IMR-90 (cell line): Measurements from ENCODE around the gene NANOS1. TPM values are rescaled to one million over a fixed set of nuclear protein-coding genes. Genes with fewer than 3 reads are reported as not detected.

Source experiments
- ATAC-seq: fragments of 200-7000 bp; cut with Tn5 transposase; 2 replicates; pipeline ENCODE4 v1.9.1; 2020; ENCODE audit warnings: low read depth, mild to moderate bottlenecking, moderate library complexity
- BruUV-seq: library from RNA; stranded (reverse); fragments of 400-500 nt; replicated peaks from 2 replicates; lab custom pipeline; 2021; lab: Mats Ljungman, UMichigan
- CTCF ChIA-PET: fragments of 300-600 bp; formaldehyde crosslinking; extraction: SDS; loops from one replicate; lab custom pipeline; 2021; ENCODE audit warnings: antibody characterized with exemption; lab: Yijun Ruan, JAX
- POLR2A ChIA-PET: fragments of 300-600 bp; sonication (Branson Sonifier 250); formaldehyde crosslinking; loops from one replicate; lab custom pipeline; 2022; ENCODE audit warnings: antibody characterized with exemption; ENCODE audit not compliant: unreplicated experiment; lab: Charles Lee
- DNase-seq: peaks from one replicate; pipeline ENCODE4 v3.0.0; 2013
- H2AFZ ChIP-seq: replicated peaks from 2 replicates; pipeline ENCODE3; 2013; ENCODE audit warnings: low read length, mild to moderate bottlenecking; ENCODE audit not compliant: poor library complexity
- H2AK5ac ChIP-seq: 2 replicates; pipeline ENCODE4 v1.6.1; 2013; ENCODE audit warnings: low read depth, low read length, inconsistent platforms
- H2AK9ac ChIP-seq: replicated peaks from 2 replicates; pipeline ENCODE3; 2013; ENCODE audit warnings: mild to moderate bottlenecking, low read depth, low read length, moderate library complexity; ENCODE audit not compliant: poor library complexity
- H2BK120ac ChIP-seq: 2 replicates; pipeline ENCODE4 v1.6.1; 2013; ENCODE audit warnings: low read depth, low read length, inconsistent platforms
- H2BK15ac ChIP-seq: 3 replicates; pipeline ENCODE4 v1.6.1; 2013; ENCODE audit warnings: low read depth, low read length, inconsistent platforms
- H2BK20ac ChIP-seq: 2 replicates; pipeline ENCODE4 v1.6.1; 2013; ENCODE audit warnings: low read depth, mild to moderate bottlenecking, inconsistent platforms, low read length, moderate library complexity
- H2BK5ac ChIP-seq: 2 replicates; pipeline ENCODE4 v1.6.1; 2013; ENCODE audit warnings: mild to moderate bottlenecking, low read depth, low read length, inconsistent platforms; ENCODE audit not compliant: poor library complexity, severe bottlenecking
- H3K14ac ChIP-seq: replicated peaks from 2 replicates; pipeline ENCODE4 v1.6.1; 2013; ENCODE audit warnings: low read depth, low read length, inconsistent platforms
- H3K18ac ChIP-seq: 2 replicates; pipeline ENCODE4 v1.6.1; 2013; ENCODE audit warnings: low read depth, low read length, control low read depth
- H3K23ac ChIP-seq: 2 replicates; pipeline ENCODE4 v1.6.1; 2013; ENCODE audit warnings: low read depth, low read length, inconsistent platforms
- H3K27ac ChIP-seq: 2 replicates; pipeline ENCODE4 v1.5.1; 2013; ENCODE audit warnings: mild to moderate bottlenecking, control low read depth, low read length; ENCODE audit not compliant: insufficient read depth
- H3K27me3 ChIP-seq: 2 replicates; pipeline ENCODE4 v1.6.1; 2013; ENCODE audit warnings: low read length; ENCODE audit not compliant: control insufficient read depth, insufficient read depth
- H3K36me3 ChIP-seq: 2 replicates; pipeline ENCODE4 v1.6.1; 2013; ENCODE audit warnings: low read length, mixed read lengths; ENCODE audit not compliant: control insufficient read depth, insufficient read depth
- H3K4ac ChIP-seq: 2 replicates; pipeline ENCODE4 v1.6.1; 2013; ENCODE audit warnings: low read depth, low read length, inconsistent platforms
- H3K4me1 ChIP-seq: 2 replicates; pipeline ENCODE4 v1.6.1; 2013; ENCODE audit warnings: low read length, mixed read lengths; ENCODE audit not compliant: control insufficient read depth, insufficient read depth
- H3K4me2 ChIP-seq: 2 replicates; pipeline ENCODE4 v1.6.1; 2013; ENCODE audit warnings: low read depth, mild to moderate bottlenecking, control low read depth, low read length, moderate library complexity
- H3K4me3 ChIP-seq: 2 replicates; pipeline ENCODE4 v1.5.1; 2013; ENCODE audit warnings: low read depth, mild to moderate bottlenecking, control low read depth, low read length, moderate library complexity; ENCODE audit not compliant: insufficient read depth
- H3K56ac ChIP-seq: 2 replicates; pipeline ENCODE4 v1.6.1; 2013; ENCODE audit warnings: low read length, inconsistent platforms; ENCODE audit not compliant: insufficient read depth; ENCODE audit errors: extremely low read depth
- H3K79me1 ChIP-seq, 2 experiments: 2 replicates each; pipeline ENCODE4 v1.6.1; 2013; ENCODE audit warnings: low read length in 2 of 2, inconsistent platforms in 1 of 2, low read depth in 1 of 2
- H3K9ac ChIP-seq: 2 replicates; pipeline ENCODE4 v1.6.1; 2013; ENCODE audit warnings: low read depth, low read length, control low read depth
- H3K9me1 ChIP-seq: 2 replicates; pipeline ENCODE4 v1.6.1; 2013; ENCODE audit warnings: low read length, inconsistent platforms; ENCODE audit not compliant: insufficient read depth
- H3K9me3 ChIP-seq: 2 replicates; pipeline ENCODE4 v1.6.1; 2013; ENCODE audit warnings: low read length; ENCODE audit not compliant: control insufficient read depth, insufficient read depth
- H4K20me1 ChIP-seq: 2 replicates; pipeline ENCODE4 v1.6.1; 2013; ENCODE audit warnings: low read length, inconsistent platforms; ENCODE audit not compliant: insufficient read depth
- H4K5ac ChIP-seq: 2 replicates; pipeline ENCODE4 v1.6.1; 2013; ENCODE audit warnings: mild to moderate bottlenecking, low read depth, low read length, control low read depth
- H4K8ac ChIP-seq, 2 experiments: 2 replicates each; pipeline ENCODE4 v1.6.1; 2013; ENCODE audit warnings: low read depth in 2 of 2, low read length in 2 of 2, control low read depth in 1 of 2, inconsistent platforms in 1 of 2
- H4K91ac ChIP-seq: 2 replicates; pipeline ENCODE4 v1.6.1; 2013; ENCODE audit warnings: low read depth, low read length, inconsistent platforms; ENCODE audit not compliant: insufficient read depth
- CEBPB ChIP-seq: IDR thresholded peaks from 2 replicates; pipeline ENCODE4 v1.6.1; 2012; ENCODE audit warnings: low read depth, low read length, improper control_type of control experiment
- CTCF ChIP-seq: conservative IDR thresholded peaks from 2 replicates; pipeline ENCODE4 v1.5.1; 2012; ENCODE audit warnings: mild to moderate bottlenecking, low read depth, low read length, improper control_type of control experiment
- WGBS, 2 experiments: methylation state at CpG; one replicate each; pipeline versions ENCODE4 v1.1.5 to v1.1.7; 2013; ENCODE audit warnings: missing lambda C conversion rate in 2 of 2; ENCODE audit not compliant: insufficient read length in 1 of 2; ENCODE audit errors: extremely low coverage in 2 of 2; 5-methylcytosine and 5-hydroxymethylcytosine counted together
- dilution Hi-C: fragments of 300-500 bp; cut with HindIII; formaldehyde crosslinking; loops from one replicate; pipeline ENCODE4 v1.14.3; 2018; ENCODE audit warnings: low sequenced_read_pairs; ENCODE audit not compliant: unreplicated experiment
- in situ Hi-C: fragments of 300-500 bp; cut with MboI; formaldehyde crosslinking; loops from 3 replicates; pipeline ENCODE4 v1.14.3; 2019; ENCODE audit warnings: low sequenced_read_pairs, inconsistent platforms, mixed read lengths
- intact Hi-C: fragments of 100-400 bp; cut with micrococcal nuclease; formaldehyde crosslinking; loops from 2 replicates; pipeline ENCODE4 v1.10.0; 2022
- polyA plus RNA-seq, 3 experiments: library from polyadenylated mRNA; depleted of rRNA; stranded (reverse); fragments of >200 nt; gene quantifications; 2 replicates each; pipeline ENCODE4 v1.2.3, GENCODE V29; 2012; ENCODE audit warnings: low replicate concordance in 1 of 3
- total RNA-seq: library from RNA; depleted of rRNA; stranded (reverse); fragments of >200 nt; gene quantifications from 2 replicates; pipeline ENCODE4 v1.2.3, GENCODE V29; 2012

Gene NANOS1
- total and polyA plus RNA-seq, 2 of the 4 experiments (the other 2 are of a cell fraction): under 0.01 to 0.12 TPM

GRCh38 chr10:118994321-118994720 lies 35.2 kb upstream of the NANOS1 start:
- Histone ChIP-seq H3K9ac (no peak overlapping the region), H4K5ac (no peak overlapping the region), H2AFZ (no peak overlapping the region), H3K4me2 (no peak overlapping the region), H2BK20ac (no peak overlapping the region), H3K36me3 (no peaks in the 10 kb centered on the region), H3K27ac (no peak overlapping the region), H4K91ac (no peak overlapping the region), H2AK5ac (no peak overlapping the region), H3K4me1 (no peaks in the 10 kb centered on the region), H3K79me1 (no peaks in the 10 kb centered on the region), H2AK9ac (no peak overlapping the region), H3K23ac (no peak overlapping the region), H3K56ac (no peak overlapping the region), H3K9me3 (peaks cover 3% of the 10 kb centered on the region; the same call in 1 of the 2 replicates), H3K27me3 (peaks cover 42% of the 10 kb centered on the region), H4K8ac (no peak overlapping the region), H2BK120ac (no peak overlapping the region), H3K18ac (no peak overlapping the region), H3K4me3 (no peak overlapping the region), H2BK5ac (no peak overlapping the region), H3K14ac (no peak overlapping the region), H4K20me1 (no peaks in the 10 kb centered on the region), H3K9me1 (no peaks in the 10 kb centered on the region), H2BK15ac (no peak overlapping the region), H3K4ac (no peak overlapping the region)
- POLR2A ChIA-PET: no interaction called here
- in situ Hi-C loops: no loop called here
- no TSS peak for BruUV-seq
- no peak for TF ChIP-seq CEBPB
- no peak for TF ChIP-seq CTCF
- no CpG with 5 or more reads among the region's 2 CpGs for WGBS, 2 experiments
- ATAC-seq: no peak
- DNase-seq: no peak
- CTCF ChIA-PET: no interaction called here
- intact Hi-C loops: no loop called here
- dilution Hi-C loops: no loop called here
